ENCODE results near the gene PRKAG2.
"Not testable (repeated sequence)": the region's sequence is repeated elsewhere in the genome, so short reads cannot be mapped to it uniquely, and the experiment has no call there.

PRKAG2 gene

DNA sequence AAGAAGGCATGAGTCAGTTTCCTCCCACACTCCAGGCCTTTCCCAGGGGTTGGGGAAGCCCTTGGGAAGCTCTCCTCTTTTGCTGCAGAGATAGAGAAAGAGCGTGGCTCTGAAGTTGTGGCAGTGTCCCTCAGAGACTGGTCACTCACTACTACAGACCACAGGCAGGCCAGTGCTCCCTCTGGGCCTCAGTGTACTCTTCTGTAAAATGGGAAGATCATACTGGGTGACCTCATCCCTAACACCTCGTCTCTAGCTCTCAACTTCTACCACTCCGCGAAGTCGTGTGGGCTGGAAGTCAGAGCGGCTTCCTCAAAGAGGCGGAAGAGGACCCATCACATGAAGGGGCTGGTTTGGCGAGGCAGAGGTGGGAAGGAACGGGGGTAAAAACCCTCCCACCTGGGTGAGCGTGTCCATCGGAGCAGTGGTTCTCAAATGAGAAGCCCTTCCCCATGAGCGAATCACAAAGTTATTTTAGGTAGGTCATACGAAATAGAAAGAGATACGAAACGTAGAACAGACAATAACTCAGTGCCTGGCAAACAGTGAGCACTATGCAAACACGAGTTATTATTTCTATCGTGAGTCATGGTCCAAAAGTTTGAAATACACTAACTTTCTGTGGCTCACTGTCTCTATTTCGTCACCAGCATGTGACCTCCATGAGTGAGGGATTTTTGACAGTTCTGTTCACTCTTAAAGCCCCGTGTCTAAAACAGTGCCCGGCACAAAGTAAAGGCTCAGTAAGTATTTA lies 32.7 kb downstream of the PRKAG2 start:
- H3K27ac ChIP-seq (ENCODE audit: low read length): no peak overlapping the region
- H3K9me3 ChIP-seq (ENCODE audit: insufficient read depth, low read depth, low read length): no peaks in the 10 kb centered on the region
- no peak overlapping the region for H3K9ac ChIP-seq (ENCODE audit: low read depth, low read length)

DNA sequence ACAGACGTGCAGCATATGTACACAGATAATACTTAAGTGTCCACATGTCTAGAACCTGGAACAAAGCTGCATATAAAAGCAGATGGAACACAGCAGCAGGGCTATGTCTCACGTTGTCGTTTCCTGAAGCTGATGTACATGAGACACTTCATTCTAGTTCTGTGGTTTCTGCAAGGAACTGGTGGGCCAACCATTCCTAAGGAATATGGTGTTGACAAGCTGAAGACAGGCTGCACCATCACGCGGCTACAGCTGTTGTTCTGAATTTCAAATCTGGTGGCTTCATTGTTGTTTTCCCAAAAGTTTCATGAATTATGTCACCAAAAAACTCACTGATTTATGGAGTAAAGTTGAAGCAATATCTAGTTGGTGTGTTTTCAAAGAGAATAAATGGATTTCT lies 33.7 kb downstream of the PRKAG2 start:
- H3K9me3 ChIP-seq (ENCODE audit: insufficient read depth, low read depth, low read length): no peaks in the 10 kb centered on the region
- H3K27me3 ChIP-seq (ENCODE audit: insufficient read depth, low read length): no peaks in the 10 kb centered on the region; the same call in 1 of the 2 replicates
- no peak overlapping the region for H3K27ac ChIP-seq (ENCODE audit: low read length)
- H3K4me1 ChIP-seq (ENCODE audit: insufficient read depth, low read length): no peaks in the 10 kb centered on the region
- no peak overlapping the region for H3K4me3 ChIP-seq (ENCODE audit: low read length)
- no peak overlapping the region for H3K9ac ChIP-seq (ENCODE audit: low read depth, low read length)
- no peaks in the 10 kb centered on the region for H3K36me3 ChIP-seq (ENCODE audit: insufficient read depth, low read depth, low read length)

More for the DNA sequence above, 32.7 kb downstream of the PRKAG2 start:
- Histone ChIP-seq H3K27me3 (ENCODE audit: insufficient read depth, low read length) (no peaks in the 10 kb centered on the region; the same call in 1 of the 2 replicates), H3K4me3 (ENCODE audit: low read length) (no peak overlapping the region), H3K36me3 (ENCODE audit: insufficient read depth, low read depth, low read length) (no peaks in the 10 kb centered on the region), H3K4me1 (ENCODE audit: insufficient read depth, low read length) (no peaks in the 10 kb centered on the region)

DNA sequence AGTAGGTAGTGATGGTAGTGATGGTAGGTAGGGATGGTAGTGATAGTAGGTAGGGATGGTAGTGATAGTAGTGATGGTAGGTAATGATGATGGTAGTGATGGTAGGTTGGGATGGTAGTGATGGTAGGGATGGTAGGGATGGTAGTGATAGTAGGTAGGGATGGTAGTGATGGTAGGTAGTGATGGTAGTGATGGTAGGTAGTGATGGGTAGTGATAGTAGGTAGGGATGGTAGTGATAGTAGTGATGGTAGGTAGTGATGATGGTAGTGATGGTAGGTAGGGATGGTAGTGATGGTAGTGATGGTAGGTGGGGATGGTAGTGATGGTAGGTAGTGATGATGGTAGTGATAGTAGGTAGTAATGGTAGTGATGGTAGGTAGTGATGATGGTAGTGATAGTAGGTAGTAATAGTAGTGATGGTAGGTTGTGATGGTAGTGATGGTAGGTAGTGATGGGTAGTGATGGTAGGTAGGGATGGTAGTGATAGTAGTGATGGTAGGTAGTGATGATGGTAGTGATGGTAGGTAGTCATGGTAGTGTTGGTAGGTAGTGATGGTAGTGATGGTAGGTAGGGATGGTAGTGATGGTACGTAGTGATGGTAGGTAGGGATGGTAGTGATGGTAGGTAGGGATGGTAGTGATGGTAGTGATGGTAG lies 35.4 kb downstream of the PRKAG2 start:
- H3K9me3 ChIP-seq (ENCODE audit: insufficient read depth, low read depth, low read length); H3K9ac ChIP-seq (ENCODE audit: low read depth, low read length); H3K36me3 ChIP-seq (ENCODE audit: insufficient read depth, low read depth, low read length); H3K27ac ChIP-seq (ENCODE audit: low read length); H3K4me1 ChIP-seq (ENCODE audit: insufficient read depth, low read length); H3K4me3 ChIP-seq (ENCODE audit: low read length); H3K27me3 ChIP-seq (ENCODE audit: insufficient read depth, low read length): not testable (repeated sequence)

DNA sequence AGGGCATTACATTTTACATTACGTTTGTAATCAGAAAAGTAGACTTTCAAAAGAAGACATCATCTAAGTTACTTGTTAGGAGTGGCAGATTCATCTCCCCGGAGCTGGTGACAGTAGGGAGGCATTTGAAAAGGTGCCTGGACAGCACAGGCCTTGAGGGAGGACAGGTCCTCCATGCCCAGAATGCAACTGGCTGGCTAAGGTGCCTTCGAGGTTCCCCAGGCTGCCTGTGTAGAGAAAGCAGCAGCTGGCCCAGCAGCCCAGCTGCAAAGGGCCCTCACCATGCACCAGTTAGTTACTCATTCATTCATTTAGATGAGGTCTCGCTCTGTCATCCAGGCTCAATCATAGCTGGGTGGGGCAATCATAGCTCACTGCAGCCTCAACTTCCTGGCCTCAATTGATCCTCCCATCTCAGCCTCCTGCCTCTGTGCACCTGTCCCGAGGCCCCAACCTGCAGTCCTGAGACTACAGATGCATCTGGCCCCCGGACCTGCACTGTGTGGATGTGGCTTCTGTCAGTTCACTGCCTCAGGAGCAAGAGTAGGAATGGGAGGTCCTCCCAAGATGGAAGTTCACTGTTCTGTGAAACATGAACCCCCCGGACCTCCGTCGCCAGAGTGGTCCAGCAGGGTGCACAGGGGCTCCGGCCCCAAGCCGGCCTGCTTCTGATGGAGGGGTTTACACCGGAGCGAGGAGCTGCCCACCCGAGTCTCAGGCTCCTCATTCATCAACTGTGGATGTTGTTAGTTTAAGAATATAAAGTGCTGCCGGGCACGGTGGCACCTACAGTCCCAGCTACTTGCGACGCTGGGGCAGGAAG lies 36.6 kb downstream of the PRKAG2 start:
- Histone ChIP-seq H3K36me3 (ENCODE audit: insufficient read depth, low read depth, low read length) (no peaks in the 10 kb centered on the region), H3K9ac (ENCODE audit: low read depth, low read length) (no peak overlapping the region), H3K27ac (ENCODE audit: low read length) (no peak overlapping the region), H3K9me3 (ENCODE audit: insufficient read depth, low read depth, low read length) (no peaks in the 10 kb centered on the region), H3K4me1 (ENCODE audit: insufficient read depth, low read length) (no peaks in the 10 kb centered on the region), H3K27me3 (ENCODE audit: insufficient read depth, low read length) (no peaks in the 10 kb centered on the region; the same call in 1 of the 2 replicates), H3K4me3 (ENCODE audit: low read length) (no peak overlapping the region)

DNA sequence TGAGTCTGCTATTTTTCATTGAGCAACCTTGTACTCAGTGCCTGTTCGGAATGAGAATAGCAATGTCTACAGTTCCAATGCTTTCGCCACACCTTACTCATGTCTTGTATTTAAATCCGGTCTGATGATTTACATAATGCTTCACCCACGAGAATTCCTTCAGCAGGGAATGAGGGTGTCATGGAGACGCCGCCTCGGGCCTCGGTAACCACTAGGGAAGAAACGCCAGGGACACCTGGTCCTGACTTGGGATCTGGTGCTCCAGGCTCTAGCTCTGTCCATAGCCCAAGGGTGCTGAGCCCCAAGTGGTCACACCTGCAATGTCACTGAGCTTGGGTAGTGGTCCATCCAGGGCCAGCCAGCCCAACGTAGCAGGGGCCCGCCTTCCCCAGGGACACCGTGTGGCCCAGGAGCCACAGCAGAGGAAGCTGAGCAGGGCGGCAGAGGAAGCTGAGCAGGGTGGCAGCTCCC lies 37.4 kb downstream of the PRKAG2 start:
- no peak overlapping the region for H3K4me3 ChIP-seq (ENCODE audit: low read length)
- H3K27me3 ChIP-seq (ENCODE audit: insufficient read depth, low read length): no peaks in the 10 kb centered on the region; the same call in 1 of the 2 replicates
- H3K36me3 ChIP-seq (ENCODE audit: insufficient read depth, low read depth, low read length): no peaks in the 10 kb centered on the region
- no peaks in the 10 kb centered on the region for H3K9me3 ChIP-seq (ENCODE audit: insufficient read depth, low read depth, low read length)
- H3K9ac ChIP-seq (ENCODE audit: low read depth, low read length): no peak overlapping the region
- H3K27ac ChIP-seq (ENCODE audit: low read length): no peak overlapping the region
- H3K4me1 ChIP-seq (ENCODE audit: insufficient read depth, low read length): no peaks in the 10 kb centered on the region

DNA sequence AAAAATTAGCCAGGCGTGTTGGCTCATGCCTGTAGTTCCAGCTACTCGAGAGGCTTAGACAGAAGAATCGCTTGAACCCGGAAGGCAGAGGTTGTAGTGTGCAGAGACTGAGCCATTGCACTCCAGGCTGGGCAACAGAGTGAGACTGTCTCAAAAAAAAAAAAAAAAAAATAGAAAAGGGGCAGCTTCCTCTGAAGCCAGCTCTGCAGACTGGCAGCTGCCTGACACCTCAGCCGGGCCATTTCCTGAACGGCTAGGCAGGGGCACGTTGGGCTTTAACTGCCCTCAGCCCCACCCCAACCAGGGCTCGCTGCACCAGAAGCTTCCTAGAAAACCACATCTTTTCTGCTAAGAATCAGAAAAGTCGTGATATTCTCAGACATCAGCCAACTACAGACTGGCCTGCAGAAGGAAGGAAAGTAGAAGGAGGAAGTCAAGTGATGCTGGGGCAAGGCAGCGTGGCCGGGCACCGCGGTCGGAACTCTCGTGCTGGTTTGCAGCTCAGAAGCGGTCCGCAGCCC lies 38.0 kb downstream of the PRKAG2 start:
- Histone ChIP-seq H3K4me1 (ENCODE audit: insufficient read depth, low read length) (no peaks in the 10 kb centered on the region), H3K9ac (ENCODE audit: low read depth, low read length) (no peak overlapping the region), H3K27me3 (ENCODE audit: insufficient read depth, low read length) (no peaks in the 10 kb centered on the region), H3K9me3 (ENCODE audit: insufficient read depth, low read depth, low read length) (no peaks in the 10 kb centered on the region), H3K4me3 (ENCODE audit: low read length) (no peak overlapping the region), H3K36me3 (ENCODE audit: insufficient read depth, low read depth, low read length) (no peaks in the 10 kb centered on the region), H3K27ac (ENCODE audit: low read length) (no peak overlapping the region)

DNA sequence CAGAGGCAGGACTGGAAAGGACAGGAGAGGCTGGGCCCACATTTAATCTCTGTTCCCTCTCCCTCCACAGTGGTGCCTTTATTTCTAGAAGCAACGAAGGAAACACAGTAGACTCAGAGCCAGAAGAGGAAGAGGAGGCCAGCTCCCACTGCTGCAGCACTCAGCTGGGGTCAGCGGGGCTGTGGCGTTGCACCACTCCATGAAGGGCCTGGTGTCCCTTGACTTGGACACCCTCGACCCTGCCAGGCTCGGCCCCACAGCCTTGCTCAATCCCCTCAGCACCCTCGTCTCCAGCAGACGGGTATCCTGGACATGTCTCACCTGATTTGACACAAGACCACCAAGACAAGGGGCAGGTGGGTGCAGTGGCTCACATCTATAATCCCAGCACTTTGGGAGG lies 38.8 kb downstream of the PRKAG2 start:
- no peaks in the 10 kb centered on the region for H3K4me1 ChIP-seq (ENCODE audit: insufficient read depth, low read length)
- H3K4me3 ChIP-seq (ENCODE audit: low read length): no peak overlapping the region
- H3K27ac ChIP-seq (ENCODE audit: low read length): no peak overlapping the region
- H3K9me3 ChIP-seq (ENCODE audit: insufficient read depth, low read depth, low read length): no peaks in the 10 kb centered on the region
- no peaks in the 10 kb centered on the region for H3K36me3 ChIP-seq (ENCODE audit: insufficient read depth, low read depth, low read length)
- no peak overlapping the region for H3K9ac ChIP-seq (ENCODE audit: low read depth, low read length)
- H3K27me3 ChIP-seq (ENCODE audit: insufficient read depth, low read length): no peaks in the 10 kb centered on the region

DNA sequence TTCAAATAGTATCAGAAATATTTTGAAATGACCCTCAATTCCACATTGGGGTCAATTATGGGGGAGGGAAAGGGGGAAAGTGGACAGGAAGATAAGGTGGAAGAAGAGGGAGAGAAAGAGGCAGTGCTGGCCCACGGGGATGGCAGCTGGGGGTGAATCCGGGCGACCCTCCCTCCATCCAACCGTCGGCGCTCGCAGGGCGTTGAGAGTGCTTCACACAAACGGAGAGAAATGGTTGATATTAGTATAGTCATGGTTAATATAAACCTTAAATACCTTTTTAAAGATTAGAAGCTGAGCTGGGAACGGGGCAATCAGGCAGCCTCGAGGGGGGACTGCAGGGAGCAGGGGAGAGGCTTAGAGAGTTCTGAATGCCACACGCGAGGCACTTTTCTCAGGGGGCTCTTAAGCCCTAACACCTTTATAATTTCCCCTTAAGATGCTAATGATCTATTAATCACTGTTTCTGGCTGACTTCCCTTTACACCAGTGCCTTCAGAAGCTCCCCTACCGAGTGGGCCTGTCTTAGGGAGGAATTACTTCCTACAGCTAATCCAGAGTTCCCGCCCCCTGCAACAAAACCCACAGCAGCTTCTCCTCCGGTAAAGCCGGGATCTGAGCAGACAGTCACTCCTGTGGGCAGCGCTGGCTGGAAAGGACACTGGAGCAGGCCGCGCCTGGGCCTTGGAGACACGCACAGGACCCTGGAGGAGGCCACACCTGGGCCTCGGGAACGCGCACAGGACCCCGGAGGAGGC lies 39.5 kb downstream of the PRKAG2 start:
- Histone ChIP-seq H3K4me1 (ENCODE audit: insufficient read depth, low read length) (no peaks in the 10 kb centered on the region), H3K27me3 (ENCODE audit: insufficient read depth, low read length) (no peaks in the 10 kb centered on the region), H3K9me3 (ENCODE audit: insufficient read depth, low read depth, low read length) (no peaks in the 10 kb centered on the region), H3K27ac (ENCODE audit: low read length) (no peak overlapping the region), H3K4me3 (ENCODE audit: low read length) (no peak overlapping the region), H3K9ac (ENCODE audit: low read depth, low read length) (no peak overlapping the region), H3K36me3 (ENCODE audit: insufficient read depth, low read depth, low read length) (no peaks in the 10 kb centered on the region)

DNA sequence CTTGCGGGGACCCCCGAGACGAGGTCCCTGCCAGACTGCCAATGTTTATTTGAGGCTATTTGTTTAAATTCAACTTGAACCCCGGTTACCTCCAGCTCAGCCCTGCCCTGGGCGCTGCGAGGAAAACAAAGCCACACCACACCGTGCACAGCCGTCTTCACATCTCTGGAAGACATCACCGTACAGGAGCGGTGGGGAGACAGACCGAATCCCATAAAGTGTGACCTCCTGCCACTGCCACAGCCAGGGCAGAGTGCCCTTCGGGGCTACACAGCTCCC lies 40.0 kb downstream of the PRKAG2 start:
- H3K9me3 ChIP-seq (ENCODE audit: insufficient read depth, low read depth, low read length): no peaks in the 10 kb centered on the region
- H3K4me1 ChIP-seq (ENCODE audit: insufficient read depth, low read length): no peaks in the 10 kb centered on the region
- H3K27ac ChIP-seq (ENCODE audit: low read length): no peak overlapping the region
- no peak overlapping the region for H3K9ac ChIP-seq (ENCODE audit: low read depth, low read length)
- H3K27me3 ChIP-seq (ENCODE audit: insufficient read depth, low read length): no peaks in the 10 kb centered on the region
- no peaks in the 10 kb centered on the region for H3K36me3 ChIP-seq (ENCODE audit: insufficient read depth, low read depth, low read length)
- no peak overlapping the region for H3K4me3 ChIP-seq (ENCODE audit: low read length)

DNA sequence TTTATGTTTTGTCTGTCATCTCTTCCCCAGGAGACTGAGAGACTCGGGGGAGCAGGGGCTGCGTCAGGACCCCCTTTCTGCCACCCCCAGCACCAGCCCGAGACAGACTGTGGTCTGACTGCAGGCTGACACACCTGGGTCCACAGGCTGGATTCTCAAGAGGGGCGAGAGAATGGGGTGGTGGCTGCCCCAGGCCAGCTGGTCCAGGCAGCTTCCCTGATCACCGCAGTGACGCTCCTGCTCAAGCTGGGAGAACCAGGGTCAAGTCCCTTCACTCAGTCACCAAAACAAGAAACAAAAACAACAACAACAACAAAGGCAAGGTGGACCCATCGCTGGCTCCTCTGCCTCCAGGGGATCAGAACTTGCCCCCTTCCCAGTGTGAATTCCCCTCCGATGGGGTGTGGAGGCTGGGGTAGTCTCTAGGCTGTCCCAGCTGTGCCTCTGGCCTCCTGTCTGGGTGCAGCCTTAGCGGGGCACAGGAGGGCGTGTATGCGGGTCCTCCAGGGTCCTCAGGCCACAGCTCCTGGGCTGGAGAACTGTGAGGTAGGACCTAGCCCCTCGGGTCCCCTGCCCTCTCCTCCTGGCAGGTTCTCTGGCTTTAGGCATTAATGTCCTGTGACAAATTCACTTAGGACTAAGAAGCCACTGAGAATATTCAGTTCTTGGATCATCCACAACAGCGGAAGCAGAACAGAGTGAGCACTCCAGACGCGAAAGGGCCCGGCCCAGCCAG lies 40.6 kb downstream of the PRKAG2 start:
- H3K4me3 ChIP-seq (ENCODE audit: low read length): no peak overlapping the region
- H3K27me3 ChIP-seq (ENCODE audit: insufficient read depth, low read length): no peaks in the 10 kb centered on the region
- H3K27ac ChIP-seq (ENCODE audit: low read length): no peak overlapping the region
- H3K36me3 ChIP-seq (ENCODE audit: insufficient read depth, low read depth, low read length): no peaks in the 10 kb centered on the region
- no peaks in the 10 kb centered on the region for H3K4me1 ChIP-seq (ENCODE audit: insufficient read depth, low read length)
- H3K9me3 ChIP-seq (ENCODE audit: insufficient read depth, low read depth, low read length): no peaks in the 10 kb centered on the region
- H3K9ac ChIP-seq (ENCODE audit: low read depth, low read length): no peak overlapping the region

DNA sequence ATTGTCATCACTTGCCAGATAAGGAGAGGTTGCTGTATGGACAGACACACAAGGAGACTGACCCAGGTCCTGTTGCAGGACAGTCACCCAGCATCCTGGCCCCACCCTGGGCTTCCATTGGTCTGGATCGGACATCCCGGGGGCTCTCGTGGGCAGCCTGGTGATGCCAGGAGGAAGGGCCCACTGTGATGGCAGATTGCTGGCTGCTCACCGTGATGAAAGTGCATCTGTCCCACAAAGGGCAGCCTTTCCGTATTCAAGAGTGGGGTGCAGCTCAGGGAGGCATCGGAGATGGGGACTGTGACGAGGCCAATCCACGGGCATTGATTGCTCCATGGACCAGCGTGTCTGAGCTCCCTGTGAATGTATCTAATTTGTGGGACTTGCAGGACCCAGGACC lies 41.3 kb downstream of the PRKAG2 start:
- no peaks in the 10 kb centered on the region for H3K4me1 ChIP-seq (ENCODE audit: insufficient read depth, low read length)
- H3K9me3 ChIP-seq (ENCODE audit: insufficient read depth, low read depth, low read length): no peaks in the 10 kb centered on the region
- H3K27ac ChIP-seq (ENCODE audit: low read length): no peak overlapping the region
- no peak overlapping the region for H3K4me3 ChIP-seq (ENCODE audit: low read length)
- no peaks in the 10 kb centered on the region for H3K27me3 ChIP-seq (ENCODE audit: insufficient read depth, low read length)
- H3K9ac ChIP-seq (ENCODE audit: low read depth, low read length): no peak overlapping the region
- no peaks in the 10 kb centered on the region for H3K36me3 ChIP-seq (ENCODE audit: insufficient read depth, low read depth, low read length)
